HepG2 (cell line): ENCODE results near the gene CPXM2. TPM values are rescaled to one million over a fixed set of nuclear protein-coding genes. Genes with fewer than 3 reads are reported as not detected.

ENCODE experiments used
- ATAC-seq: fragments of 200-7000 bp; cut with Tn5 transposase; 3 replicates; pipeline ENCODE4 v1.9.1; 2020; ENCODE audit warnings: mild to moderate bottlenecking, moderate library complexity
- BruUV-seq: library from RNA; stranded (reverse); fragments of 400-500 nt; replicated peaks from 2 replicates; lab custom pipeline; 2021; lab: Mats Ljungman, UMichigan
- CTCF ChIA-PET: fragments of 300-600 bp; formaldehyde crosslinking; extraction: SDS; loops from one replicate; lab custom pipeline; 2021; ENCODE audit warnings: low total read pairs, inconsistent platforms, low intra/inter-chr PET ratio; lab: Yijun Ruan, JAX
- POLR2A ChIA-PET: fragments of 350-600 bp; sonication (Branson Sonifier 250); formaldehyde crosslinking; loops from one replicate; lab custom pipeline; 2020; ENCODE audit warnings: antibody characterized with exemption, inconsistent platforms; lab: Yijun Ruan, JAX
- DNase-seq: peaks from one replicate; pipeline ENCODE4 v3.0.0-alpha.2; 2015; ENCODE audit warnings: low spot score
- FAIRE-seq: peaks from 3 replicates; lab custom pipeline; 2011; peaks lifted over from hg19 to GRCh38; lab: Jason Lieb, UNC
- H2AFZ ChIP-seq: one replicate; pipeline ENCODE4 v1.6.1; 2011; ENCODE audit warnings: low read length, inconsistent platforms
- H3K27ac ChIP-seq: fragments of 300-600 bp; 3 replicates; pipeline ENCODE4 v1.8.0; 2011; ENCODE audit warnings: mixed run types, mild to moderate bottlenecking, mixed read lengths, low read length, inconsistent platforms; ENCODE audit not compliant: insufficient read depth; ENCODE audit errors: extremely low read length
- H3K27me3 ChIP-seq, 2 experiments: fragments of 200-600 bp in 1 of 2; 2 replicates in 1 of 2; 3 replicates in 1 of 2; pipeline versions ENCODE4 v1.6.0 to v1.8.0; 2011; ENCODE audit warnings: low read length in 2 of 2, mild to moderate bottlenecking in 2 of 2, moderate library complexity in 2 of 2, inconsistent platforms in 1 of 2; ENCODE audit not compliant: insufficient read depth in 2 of 2, control insufficient read depth in 1 of 2
- H3K36me3 ChIP-seq, 2 experiments: fragments of 200-600 bp in 1 of 2; replicated peaks in 1 of 2; 2 replicates in 1 of 2; 3 replicates in 1 of 2; pipeline versions ENCODE4 v1.5.1 to v1.8.0; 2011; ENCODE audit warnings: low read length in 2 of 2, inconsistent platforms in 1 of 2; ENCODE audit not compliant: insufficient read depth in 2 of 2, control insufficient read depth in 1 of 2
- H3K4me1 ChIP-seq: 2 replicates; pipeline ENCODE4 v1.5.1; 2012; ENCODE audit warnings: low read length, inconsistent platforms; ENCODE audit not compliant: insufficient read depth
- H3K4me2 ChIP-seq: 2 replicates; pipeline ENCODE4 v1.6.0; 2011; ENCODE audit warnings: low read depth, low read length, inconsistent platforms
- H3K4me3 ChIP-seq, 3 experiments: fragments of 200-600 bp in 1 of 3; sonication (generic), shearing (Covaris generic) in 1 of 3; replicated peaks in 1 of 3; 2 replicates each; pipeline ENCODE4 v1.5.1; 2011 to 2016; ENCODE audit warnings: low read length in 3 of 3, inconsistent platforms in 2 of 3, low read depth in 2 of 3, mild to moderate bottlenecking in 2 of 3, control low read depth in 1 of 3, mixed read lengths in 1 of 3; ENCODE audit not compliant: insufficient read depth in 1 of 3
- H3K79me2 ChIP-seq: one replicate; pipeline ENCODE4 v1.6.1; 2011; ENCODE audit warnings: low read length, inconsistent platforms; ENCODE audit not compliant: insufficient read depth
- H3K9ac ChIP-seq: 2 replicates; pipeline ENCODE4 v1.6.0; 2011; ENCODE audit warnings: mild to moderate bottlenecking, low read depth, low read length, inconsistent platforms; ENCODE audit not compliant: insufficient read depth
- H3K9me3 ChIP-seq: 2 replicates; pipeline ENCODE4 v1.5.1; 2012; ENCODE audit warnings: mild to moderate bottlenecking, low read length
- H4K20me1 ChIP-seq: 2 replicates; pipeline ENCODE4 v1.6.0; 2011; ENCODE audit warnings: inconsistent platforms, mild to moderate bottlenecking, low read length, moderate library complexity; ENCODE audit not compliant: insufficient read depth
- CENPT ChIP-seq: sonication (generic); formaldehyde crosslinking; IDR thresholded peaks from 2 replicates; pipeline ENCODE4 v1.8.0; 2022; ENCODE audit warnings: low read depth, mild to moderate bottlenecking, moderate library complexity, missing genetic modification reagents
- HDAC2 ChIP-seq: sonication (generic); formaldehyde crosslinking; IDR thresholded peaks from 2 replicates; pipeline ENCODE4 v1.4.0; 2020; ENCODE audit warnings: missing genetic modification reagents
- HNRNPK ChIP-seq: fragments of 200-400 bp; formaldehyde crosslinking; IDR thresholded peaks from 2 replicates; pipeline ENCODE4 v1.6.1; 2018; ENCODE audit warnings: low read length, low read depth, moderate library complexity, mild to moderate bottlenecking; ENCODE audit not compliant: poor library complexity, severe bottlenecking
- MAFF ChIP-seq: IDR thresholded peaks from 2 replicates; pipeline ENCODE4 v1.6.1; 2011; ENCODE audit warnings: low read depth, low read length, improper control_type of control experiment
- MAFK ChIP-seq, 2 experiments: IDR thresholded peaks in 1 of 2; conservative IDR thresholded peaks in 1 of 2; 2 replicates each; pipeline ENCODE4 v1.6.1; 2011; ENCODE audit warnings: improper control_type of control experiment in 2 of 2, low read length in 2 of 2
- MED8 ChIP-seq: sonication (generic); formaldehyde crosslinking; IDR thresholded peaks from 2 replicates; pipeline ENCODE4 v1.8.1; 2023; ENCODE audit warnings: mild to moderate bottlenecking, missing genetic modification reagents; ENCODE audit not compliant: insufficient replicate concordance
- NFE2L2 ChIP-seq: fragments of 150-350 bp; IDR thresholded peaks from 2 replicates; pipeline ENCODE4 v1.6.1; 2014; ENCODE audit warnings: low read length
- PHB2 ChIP-seq: fragments of 450-650 bp; IDR thresholded peaks from 2 replicates; pipeline ENCODE4 v1.6.1; 2018; ENCODE audit not compliant: partially characterized antibody
- SIX4 ChIP-seq: sonication (generic); formaldehyde crosslinking; IDR thresholded peaks from 2 replicates; pipeline ENCODE4 v1.4.0; 2020; ENCODE audit warnings: missing genetic modification reagents
- ZNF776 ChIP-seq: sonication (generic); formaldehyde crosslinking; IDR thresholded peaks from 2 replicates; pipeline ENCODE4 v1.4.0; 2020; ENCODE audit warnings: mild to moderate bottlenecking, missing genetic modification reagents
- WGBS: methylation state at CpG from one replicate; pipeline ENCODE4 v1.1.6; 2017; ENCODE audit warnings: low lambda C conversion rate; 5-methylcytosine and 5-hydroxymethylcytosine counted together
- in situ Hi-C: cut with HindIII; loops from 2 replicates; pipeline ENCODE4 v1.10.0; 2017; ENCODE audit warnings: low pct_unique_long_range_greater_than_20kb; ENCODE audit not compliant: extremely low pct_ligation_motif_present
- intact Hi-C: fragments of 100-400 bp; cut with micrococcal nuclease; formaldehyde crosslinking; loops from one replicate; pipeline ENCODE4 v1.10.0; 2022; ENCODE audit not compliant: unreplicated experiment
- polyA plus RNA-seq, 8 experiments: library from polyadenylated mRNA; depleted of rRNA in 3 of 8; stranded (reverse) in 7 of 8; unstranded in 1 of 8; fragments of >200 nt; fragmentation: Illumina TruSeq in 4 of 8; extraction: Trizol in 4 of 8; gene quantifications; 2 replicates each; pipeline versions ENCODE4 v1.2.1 to v1.2.3, GENCODE V29; 2011 to 2016; ENCODE audit warnings: low read depth in 4 of 8, missing spikeins in 1 of 8, mixed read lengths in 1 of 8; ENCODE audit not compliant: insufficient read depth in 1 of 8
- total RNA-seq, 5 experiments: library from RNA; depleted of rRNA; stranded (reverse); fragments of >200 nt; fragmentation: Illumina TruSeq; extraction: Trizol; gene quantifications; 2 replicates each; pipeline ENCODE4 v1.2.3, GENCODE V29; 2016; ENCODE audit warnings: low read depth in 1 of 5
- TF ChIP-seq, protein P1 (sequence below): sonication (generic); formaldehyde crosslinking; IDR thresholded peaks from 2 replicates; pipeline ENCODE4 v1.4.0; 2020; ENCODE audit warnings: mild to moderate bottlenecking, missing genetic modification reagents
- TF ChIP-seq, protein P2 (sequence below): sonication (generic); formaldehyde crosslinking; IDR thresholded peaks from 2 replicates; pipeline ENCODE4 v1.4.0; 2020; ENCODE audit warnings: missing genetic modification reagents

CPXM2 gene
- total and polyA plus RNA-seq, 2 of the 13 experiments (the other 11 are each of a cell fraction or from before 2014, with no cell fraction given), result 0.03 TPM; not detected in 1

DNA sequence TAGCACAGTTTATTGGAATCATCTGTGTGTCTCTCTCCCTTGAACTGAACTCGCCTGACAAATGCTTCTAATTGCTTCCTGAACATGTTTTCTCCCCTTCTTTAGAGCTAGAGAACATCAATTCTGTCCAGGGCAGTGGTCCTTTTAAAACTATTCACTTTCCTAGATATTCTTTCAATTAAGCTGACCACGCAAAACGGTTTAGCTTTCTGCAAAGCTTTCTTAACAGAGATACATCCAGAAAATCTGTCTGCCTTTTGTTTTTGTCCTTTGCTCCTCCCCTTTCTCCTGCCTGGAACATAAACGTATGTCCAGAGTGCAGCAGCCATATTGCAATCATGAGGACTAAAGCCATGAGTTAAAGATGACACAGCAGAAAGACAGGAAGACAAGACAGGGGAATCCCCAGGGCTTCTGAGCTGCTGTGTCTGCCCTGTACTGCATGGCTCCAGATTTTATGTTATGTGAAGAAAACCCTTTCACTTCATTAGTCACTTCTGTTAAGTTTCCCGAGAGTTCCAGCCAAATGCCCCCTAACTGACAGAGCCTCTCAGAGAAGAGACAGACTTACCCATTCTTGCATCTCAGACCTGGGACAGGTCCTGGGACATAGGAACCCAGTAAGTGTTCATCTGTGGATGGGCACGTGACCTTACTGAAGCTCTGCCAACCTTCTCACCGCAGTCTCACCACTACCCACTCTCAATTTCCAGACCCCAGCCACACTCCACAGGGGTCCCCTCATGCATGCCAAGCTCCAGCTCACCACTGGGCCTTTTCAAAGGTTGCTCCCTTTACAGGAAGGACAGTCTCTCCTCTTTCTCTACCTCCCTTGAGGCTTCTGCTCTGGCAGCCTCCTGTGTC, 35.0 kb upstream of the CPXM2 start:
- CTCF ChIA-PET, result no interaction called here

More for the DNA sequence above, 35.0 kb upstream of the CPXM2 start:
- no peak overlapping the region for H3K4me2 ChIP-seq
- peaks cover 19% of the 10 kb centered on the region; the same call in 1 of the 2 replicates for H3K9me3 ChIP-seq
- POLR2A ChIA-PET, result no interaction called here
- no peak overlapping the region for H2AFZ ChIP-seq
- peak; percentile 59; the same call in 1 of the 2 replicates for TF ChIP-seq NFE2L2
- no peak for TF ChIP-seq CENPT (CRISPR knock-in tag)
- no peak for TF ChIP-seq ZNF776 (CRISPR knock-in tag)
- TF ChIP-seq HDAC2, result no peak
- no peak for TF ChIP-seq SIX4 (CRISPR knock-in tag)
- TF ChIP-seq HNRNPK, result no peak
- TF ChIP-seq, protein P1, sequence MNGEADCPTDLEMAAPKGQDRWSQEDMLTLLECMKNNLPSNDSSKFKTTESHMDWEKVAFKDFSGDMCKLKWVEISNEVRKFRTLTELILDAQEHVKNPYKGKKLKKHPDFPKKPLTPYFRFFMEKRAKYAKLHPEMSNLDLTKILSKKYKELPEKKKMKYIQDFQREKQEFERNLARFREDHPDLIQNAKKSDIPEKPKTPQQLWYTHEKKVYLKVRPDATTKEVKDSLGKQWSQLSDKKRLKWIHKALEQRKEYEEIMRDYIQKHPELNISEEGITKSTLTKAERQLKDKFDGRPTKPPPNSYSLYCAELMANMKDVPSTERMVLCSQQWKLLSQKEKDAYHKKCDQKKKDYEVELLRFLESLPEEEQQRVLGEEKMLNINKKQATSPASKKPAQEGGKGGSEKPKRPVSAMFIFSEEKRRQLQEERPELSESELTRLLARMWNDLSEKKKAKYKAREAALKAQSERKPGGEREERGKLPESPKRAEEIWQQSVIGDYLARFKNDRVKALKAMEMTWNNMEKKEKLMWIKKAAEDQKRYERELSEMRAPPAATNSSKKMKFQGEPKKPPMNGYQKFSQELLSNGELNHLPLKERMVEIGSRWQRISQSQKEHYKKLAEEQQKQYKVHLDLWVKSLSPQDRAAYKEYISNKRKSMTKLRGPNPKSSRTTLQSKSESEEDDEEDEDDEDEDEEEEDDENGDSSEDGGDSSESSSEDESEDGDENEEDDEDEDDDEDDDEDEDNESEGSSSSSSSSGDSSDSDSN (CRISPR knock-in tag), result no peak
- TF ChIP-seq MAFK (conservative IDR thresholded peaks at IDR 0.05 in 1 of 2, IDR thresholded peaks at IDR 0.05 in 1 of 2; ENCODE audit: low read length in 2 of 2), result peak; percentile 66 to 80
- TF ChIP-seq MAFF, result peak; percentile 58; the same call in 1 of the 2 replicates
- TF ChIP-seq MED8 (CRISPR knock-in tag), result no peak
- TF ChIP-seq, protein P2, sequence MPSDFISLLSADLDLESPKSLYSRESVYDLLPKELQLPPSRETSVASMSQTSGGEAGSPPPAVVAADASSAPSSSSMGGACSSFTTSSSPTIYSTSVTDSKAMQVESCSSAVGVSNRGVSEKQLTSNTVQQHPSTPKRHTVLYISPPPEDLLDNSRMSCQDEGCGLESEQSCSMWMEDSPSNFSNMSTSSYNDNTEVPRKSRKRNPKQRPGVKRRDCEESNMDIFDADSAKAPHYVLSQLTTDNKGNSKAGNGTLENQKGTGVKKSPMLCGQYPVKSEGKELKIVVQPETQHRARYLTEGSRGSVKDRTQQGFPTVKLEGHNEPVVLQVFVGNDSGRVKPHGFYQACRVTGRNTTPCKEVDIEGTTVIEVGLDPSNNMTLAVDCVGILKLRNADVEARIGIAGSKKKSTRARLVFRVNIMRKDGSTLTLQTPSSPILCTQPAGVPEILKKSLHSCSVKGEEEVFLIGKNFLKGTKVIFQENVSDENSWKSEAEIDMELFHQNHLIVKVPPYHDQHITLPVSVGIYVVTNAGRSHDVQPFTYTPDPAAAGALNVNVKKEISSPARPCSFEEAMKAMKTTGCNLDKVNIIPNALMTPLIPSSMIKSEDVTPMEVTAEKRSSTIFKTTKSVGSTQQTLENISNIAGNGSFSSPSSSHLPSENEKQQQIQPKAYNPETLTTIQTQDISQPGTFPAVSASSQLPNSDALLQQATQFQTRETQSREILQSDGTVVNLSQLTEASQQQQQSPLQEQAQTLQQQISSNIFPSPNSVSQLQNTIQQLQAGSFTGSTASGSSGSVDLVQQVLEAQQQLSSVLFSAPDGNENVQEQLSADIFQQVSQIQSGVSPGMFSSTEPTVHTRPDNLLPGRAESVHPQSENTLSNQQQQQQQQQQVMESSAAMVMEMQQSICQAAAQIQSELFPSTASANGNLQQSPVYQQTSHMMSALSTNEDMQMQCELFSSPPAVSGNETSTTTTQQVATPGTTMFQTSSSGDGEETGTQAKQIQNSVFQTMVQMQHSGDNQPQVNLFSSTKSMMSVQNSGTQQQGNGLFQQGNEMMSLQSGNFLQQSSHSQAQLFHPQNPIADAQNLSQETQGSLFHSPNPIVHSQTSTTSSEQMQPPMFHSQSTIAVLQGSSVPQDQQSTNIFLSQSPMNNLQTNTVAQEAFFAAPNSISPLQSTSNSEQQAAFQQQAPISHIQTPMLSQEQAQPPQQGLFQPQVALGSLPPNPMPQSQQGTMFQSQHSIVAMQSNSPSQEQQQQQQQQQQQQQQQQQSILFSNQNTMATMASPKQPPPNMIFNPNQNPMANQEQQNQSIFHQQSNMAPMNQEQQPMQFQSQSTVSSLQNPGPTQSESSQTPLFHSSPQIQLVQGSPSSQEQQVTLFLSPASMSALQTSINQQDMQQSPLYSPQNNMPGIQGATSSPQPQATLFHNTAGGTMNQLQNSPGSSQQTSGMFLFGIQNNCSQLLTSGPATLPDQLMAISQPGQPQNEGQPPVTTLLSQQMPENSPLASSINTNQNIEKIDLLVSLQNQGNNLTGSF (CRISPR knock-in tag), result no peak
- TF ChIP-seq PHB2, result no peak
- BruUV-seq, result no TSS peak
- H3K4me3 ChIP-seq, result no peak overlapping the region
- DNase-seq (no peak), FAIRE-seq (no peak), ATAC-seq (no peak)
- peaks cover 2 to 10% of the 10 kb centered on the region in 2 experiments; a peak in 1 of 5 replicates for H3K27me3 ChIP-seq
- no peaks in the 10 kb centered on the region for H3K4me1 ChIP-seq
- in situ Hi-C loops, result no loop called here
- no peaks in the 10 kb centered on the region for H3K79me2 ChIP-seq
- intact Hi-C loops, result no loop called here
- no peak overlapping the region for H3K27ac ChIP-seq
- 0% methylated on average over 6 of the region's 7 CpGs for WGBS
- no peak overlapping the region for H3K9ac ChIP-seq
- no peaks in the 10 kb centered on the region for H4K20me1 ChIP-seq
- H3K36me3 ChIP-seq, result no peaks in the 10 kb centered on the region
